CD4-positive, alpha-beta memory T cell (primary cell): ENCODE results near the gene S1PR2. TPM values are rescaled to one million over a fixed set of nuclear protein-coding genes. Genes with fewer than 3 reads are reported as not detected.
"Not testable (repeated sequence)": the region's sequence is repeated elsewhere in the genome, so short reads cannot be mapped to it uniquely, and the experiment has no call there.

Experiments
- CTCF ChIA-PET: fragments of 350-600 bp; sonication (Branson Sonifier 250); formaldehyde crosslinking; loops from one replicate; lab custom pipeline; 2021; ENCODE audit warnings: inconsistent platforms; ENCODE audit not compliant: partially characterized antibody; lab: Charles Lee
- POLR2A ChIA-PET: fragments of 350-600 bp; sonication (Branson Sonifier 250); formaldehyde crosslinking; loops from one replicate; lab custom pipeline; 2021; ENCODE audit not compliant: partially characterized antibody; lab: Charles Lee
- DNase-seq, 5 donors: peaks; one replicate each; pipeline versions ENCODE4 v3.0.0 to v3.0.0-alpha.2; 2020 to 2022; ENCODE audit warnings: mixed read lengths in 1 of 5
- H3K27ac ChIP-seq: one replicate; pipeline ENCODE4 v1.7.0; 2013; ENCODE audit warnings: low read depth, low read length
- H3K27me3 ChIP-seq: 2 replicates; pipeline ENCODE4 v1.7.0; 2013; ENCODE audit warnings: mild to moderate bottlenecking, low read length, moderate library complexity; ENCODE audit not compliant: insufficient read depth
- H3K36me3 ChIP-seq: 2 replicates; pipeline ENCODE4 v1.7.0; 2013; ENCODE audit warnings: mild to moderate bottlenecking, low read length, moderate library complexity; ENCODE audit not compliant: insufficient read depth
- H3K4me1 ChIP-seq: 2 replicates; pipeline ENCODE4 v1.7.0; 2013; ENCODE audit warnings: mild to moderate bottlenecking, low read length, moderate library complexity; ENCODE audit not compliant: insufficient read depth
- H3K4me3 ChIP-seq, 2 donors: one replicate each; pipeline ENCODE4 v1.7.0; 2013; ENCODE audit warnings: low read length in 2 of 2, mild to moderate bottlenecking in 1 of 2
- H3K9me3 ChIP-seq, 2 donors: one replicate each; pipeline ENCODE4 v1.7.0; 2013; ENCODE audit warnings: low read length in 2 of 2, control low read depth in 1 of 2; ENCODE audit not compliant: control insufficient read depth in 1 of 2
- H3K27ac Mint-ChIP-seq, 7 donors: one replicate each; pipeline ENCODE4 v1.8.0; 2020 to 2021; ENCODE audit warnings: mixed read lengths in 7 of 7, mild to moderate bottlenecking in 6 of 7, inconsistent platforms in 3 of 7, moderate library complexity in 3 of 7
- H3K27me3 Mint-ChIP-seq, 2 donors: one replicate each; pipeline ENCODE4 v1.8.0; 2020 to 2021; ENCODE audit warnings: mixed read lengths in 2 of 2
- H3K36me3 Mint-ChIP-seq, 2 donors: one replicate each; pipeline ENCODE4 v1.8.0; 2020 to 2021; ENCODE audit warnings: mixed read lengths in 2 of 2, inconsistent platforms in 1 of 2, mild to moderate bottlenecking in 1 of 2
- H3K4me1 Mint-ChIP-seq, 4 donors: one replicate each; pipeline ENCODE4 v1.8.0; 2020 to 2021; ENCODE audit warnings: mixed read lengths in 4 of 4, mild to moderate bottlenecking in 1 of 4
- H3K4me3 Mint-ChIP-seq, 8 donors: one replicate each; pipeline ENCODE4 v1.8.0; 2020 to 2021; ENCODE audit warnings: mixed read lengths in 8 of 8, mild to moderate bottlenecking in 7 of 8, moderate library complexity in 6 of 8, inconsistent platforms in 3 of 8
- H3K9me3 Mint-ChIP-seq, 8 donors: one replicate each; pipeline ENCODE4 v1.8.0; 2020 to 2021; ENCODE audit warnings: mixed read lengths in 8 of 8, mild to moderate bottlenecking in 5 of 8, inconsistent platforms in 3 of 8, moderate library complexity in 1 of 8
- intact Hi-C: fragments of 100-400 bp; cut with micrococcal nuclease; formaldehyde crosslinking; loops from one replicate; pipeline ENCODE4 v1.15.1; 2023
- microRNA-seq: library from miRNA; unstranded; fragments of <30 nt; microRNA quantifications from one replicate; pipeline ENCODE4 v1.2.0, GENCODE V29; 2021; ENCODE audit warnings: borderline replicate concordance, borderline number of aligned reads, borderline microRNAs expressed, mixed read lengths
- polyA plus RNA-seq, 2 donors: library from polyadenylated mRNA; unstranded; fragments of 300-500 nt; fragmentation: Illumina TruSeq; gene quantifications; one replicate each; pipeline ENCODE4 v1.2.3, GENCODE V29; 2021
- total RNA-seq, 2 experiments: library from RNA; stranded (reverse); gene quantifications; one replicate each; pipeline ENCODE4 v1.2.3, GENCODE V29; 2021

S1PR2 gene
- total and polyA plus RNA-seq, 4 experiments from 2014 or later = 1.4 to 9.4 (median 5.7) TPM

- H3K9me3 ChIP-seq = no peaks in the 10 kb centered on the region
- Mint-ChIP-seq H3K27ac (no peak overlapping the region), H3K9me3 (peaks cover 0 to 2% (median 0%) of the 10 kb centered on the region in 8 donors), H3K4me3 (no peak overlapping the region), H3K4me1 (peaks cover 0 to 8% (median 6%) of the 10 kb centered on the region in 4 donors), H3K27me3 (no peaks in the 10 kb centered on the region), H3K36me3 (peaks cover 23 to 49% of the 10 kb centered on the region in 2 donors)
- ChIA-PET POLR2A (no interaction called here), CTCF (interaction anchor here (1.9 kb wide), 1 partner anchor 70 kb away, joined by 8 read pairs; no protein-coding TSS in a partner anchor)
- H3K36me3 ChIP-seq = peaks cover 36% of the 10 kb centered on the region
- H3K4me1 ChIP-seq = no peaks in the 10 kb centered on the region
- intact Hi-C loops = no loop called here
- no peak for DNase-seq
- no peak overlapping the region for H3K27ac ChIP-seq
- no peak overlapping the region for H3K4me3 ChIP-seq
- no peaks in the 10 kb centered on the region for H3K27me3 ChIP-seq
Observed at GRCh38 chr19:10180459-10180858, 50.7 kb downstream of the S1PR2 start.

GRCh38 chr19:10180024-10180423, 51.1 kb downstream of the S1PR2 start:
- peaks cover 25 to 53% of the 10 kb centered on the region in 2 donors for H3K36me3 Mint-ChIP-seq
- H3K4me1 Mint-ChIP-seq, intact Hi-C loops, DNase-seq, H3K9me3 Mint-ChIP-seq, POLR2A ChIA-PET, H3K4me3 ChIP-seq, H3K4me1 ChIP-seq, H3K4me3 Mint-ChIP-seq, H3K9me3 ChIP-seq, H3K27ac Mint-ChIP-seq, H3K27me3 ChIP-seq, H3K27ac ChIP-seq, H3K27me3 Mint-ChIP-seq: not testable (repeated sequence)
- CTCF ChIA-PET = interaction anchor here (1.4 to 1.9 kb wide), 2 partner anchors 37 to 70 kb away, joined by 4 to 8 read pairs; no protein-coding TSS in a partner anchor
- H3K36me3 ChIP-seq = peaks cover 40% of the 10 kb centered on the region

GRCh38 chr19:10173527-10173926, 57.6 kb downstream of the S1PR2 start:
- intact Hi-C loops = no loop called here
- H3K9me3 Mint-ChIP-seq = peaks cover 0 to 4% (median 0%) of the 10 kb centered on the region in 8 donors
- Histone ChIP-seq H3K4me3 (no peak overlapping the region), H3K4me1 (no peaks in the 10 kb centered on the region), H3K27me3 (no peaks in the 10 kb centered on the region), H3K9me3 (no peaks in the 10 kb centered on the region), H3K36me3 (peaks cover 52% of the 10 kb centered on the region), H3K27ac (no peak overlapping the region)
- no peak overlapping the region for H3K4me3 Mint-ChIP-seq
- H3K36me3 Mint-ChIP-seq = peaks cover 41 to 61% of the 10 kb centered on the region in 2 donors
- H3K27me3 Mint-ChIP-seq = no peaks in the 10 kb centered on the region
- H3K4me1 Mint-ChIP-seq = peaks cover 0 to 3% (median under 1%) of the 10 kb centered on the region in 4 donors
- ChIA-PET CTCF (interaction anchor here (1.0 to 1.6 kb wide), 2 partner anchors 77 kb away, joined by 4 to 6 read pairs; no protein-coding TSS in a partner anchor), POLR2A (no interaction called here)
- no peak for DNase-seq
- H3K27ac Mint-ChIP-seq = peak overlapping the region in 3 of 7 donors; percentile 42 to 53 (median 48)

Small RNA genes lying within 50 kb of the gene (microRNA-seq; reads per million reads assigned to microRNA genes)
- gene MIR4322 = not detected

Other genes starting within 250 kb of the S1PR2 start
- 1 to 10 TPM; 3.5 to 4.3 TPM for gene COL5A3, start 220.8 kb downstream of the S1PR2 start, total RNA-seq
- gene COL5A3, start 220.8 kb downstream of the S1PR2 start, polyA plus RNA-seq = under 1 TPM; 0.07 to 0.45 TPM
- gene RDH8, start 217.8 kb downstream of the S1PR2 start, total RNA-seq = not detected
- not detected for gene RDH8, start 217.8 kb downstream of the S1PR2 start, polyA plus RNA-seq
- 100 to 1,000 TPM; 112 TPM for gene SHFL, start 145.0 kb downstream of the S1PR2 start, total RNA-seq
- 10 to 100 TPM; 25.7 to 58.2 TPM for gene SHFL, start 145.0 kb downstream of the S1PR2 start, polyA plus RNA-seq
- under 1 TPM; 0.52 to 0.83 TPM for gene ANGPTL6, start 128.7 kb downstream of the S1PR2 start, total RNA-seq
- under 1 TPM; 0.19 to 0.29 TPM for gene ANGPTL6, start 128.7 kb downstream of the S1PR2 start, polyA plus RNA-seq
- 100 to 1,000 TPM in 1 of 2 experiments, 10 to 100 TPM in 1; 92.5 to 102 TPM for gene PPAN, start 125.0 kb downstream of the S1PR2 start, total RNA-seq
- 10 to 100 TPM; 14.5 to 51.1 TPM for gene PPAN, start 125.0 kb downstream of the S1PR2 start, polyA plus RNA-seq
- gene P2RY11, start 119.6 kb downstream of the S1PR2 start, total RNA-seq = 10 to 100 TPM; 42.6 to 49.7 TPM
- gene P2RY11, start 119.6 kb downstream of the S1PR2 start, polyA plus RNA-seq = 1 to 10 TPM in 1 of 2 donors, under 1 TPM in 1; 0.24 to 4.7 TPM
- gene EIF3G, start 111.4 kb downstream of the S1PR2 start, total RNA-seq = 100 to 1,000 TPM; 306 to 315 TPM
- gene EIF3G, start 111.4 kb downstream of the S1PR2 start, polyA plus RNA-seq = 100 to 1,000 TPM; 226 to 239 TPM
- 100 to 1,000 TPM; 208 to 250 TPM for gene DNMT1, start 36.4 kb downstream of the S1PR2 start, total RNA-seq
- gene DNMT1, start 36.4 kb downstream of the S1PR2 start, polyA plus RNA-seq = 100 to 1,000 TPM in 1 of 2 donors, 10 to 100 TPM in 1; 53.5 to 166 TPM
- gene MRPL4, start 20.9 kb upstream of the S1PR2 start, total RNA-seq = 10 to 100 TPM; 42.7 to 44.6 TPM
- gene MRPL4, start 20.9 kb upstream of the S1PR2 start, polyA plus RNA-seq = 10 to 100 TPM; 28.9 to 37.1 TPM
- 1 to 10 TPM; 7.5 to 8.2 TPM for gene ICAM1, start 39.8 kb upstream of the S1PR2 start, total RNA-seq
- gene ICAM1, start 39.8 kb upstream of the S1PR2 start, polyA plus RNA-seq = 1 to 10 TPM; 2.5 to 8.1 TPM
- gene ICAM4, start 55.6 kb upstream of the S1PR2 start, total RNA-seq = 1 to 10 TPM in 1 of 2 experiments, under 1 TPM in 1; 0.70 to 1.3 TPM
- gene ICAM4, start 55.6 kb upstream of the S1PR2 start, polyA plus RNA-seq = 1 to 10 TPM in 1 of 2 donors, not detected in 1; 1.5 TPM
- gene ICAM5, start 58.6 kb upstream of the S1PR2 start, total RNA-seq = under 1 TPM in 1 of 2 experiments, not detected in 1; 0.36 TPM
- under 1 TPM in 1 of 2 donors, not detected in 1; 0.20 TPM for gene ICAM5, start 58.6 kb upstream of the S1PR2 start, polyA plus RNA-seq
- 1 to 10 TPM; 7.1 to 7.7 TPM for gene ZGLP1, start 78.5 kb upstream of the S1PR2 start, total RNA-seq
- gene ZGLP1, start 78.5 kb upstream of the S1PR2 start, polyA plus RNA-seq = under 1 TPM in 1 of 2 donors, not detected in 1; 0.32 TPM
- 10 to 100 TPM; 10.7 to 11.3 TPM for gene FDX2, start 84.7 kb upstream of the S1PR2 start, total RNA-seq
- gene FDX2, start 84.7 kb upstream of the S1PR2 start, polyA plus RNA-seq = 10 to 100 TPM; 10.6 to 13.6 TPM
- gene RAVER1, start 102.2 kb upstream of the S1PR2 start, total RNA-seq = 10 to 100 TPM; 46.1 to 56.1 TPM
- gene RAVER1, start 102.2 kb upstream of the S1PR2 start, polyA plus RNA-seq = 10 to 100 TPM in 1 of 2 donors, 1 to 10 TPM in 1; 6.8 to 28.4 TPM
- gene ICAM3, start 108.3 kb upstream of the S1PR2 start, total RNA-seq = 100 to 1,000 TPM; 191 to 193 TPM
- 100 to 1,000 TPM; 240 to 287 TPM for gene ICAM3, start 108.3 kb upstream of the S1PR2 start, polyA plus RNA-seq
- 100 to 1,000 TPM; 297 to 314 TPM for gene TYK2, start 149.2 kb upstream of the S1PR2 start, total RNA-seq
- 10 to 100 TPM; 33.3 to 77.2 TPM for gene TYK2, start 149.2 kb upstream of the S1PR2 start, polyA plus RNA-seq
- gene CDC37, start 172.2 kb upstream of the S1PR2 start, total RNA-seq = 100 to 1,000 TPM; 180 to 185 TPM
- 10 to 100 TPM; 51.8 to 87.1 TPM for gene CDC37, start 172.2 kb upstream of the S1PR2 start, polyA plus RNA-seq
- 1 to 10 TPM; 2.5 to 3.3 TPM for gene PDE4A, start 189.2 kb upstream of the S1PR2 start, total RNA-seq
- gene PDE4A, start 189.2 kb upstream of the S1PR2 start, polyA plus RNA-seq = 1 to 10 TPM in 1 of 2 donors, under 1 TPM in 1; 0.81 to 5.6 TPM